ENCODE measurements around the gene PLXDC1. TPM values are rescaled to one million over a fixed set of nuclear protein-coding genes. Genes with fewer than 3 reads are reported as not detected.

The PLXDC1 gene
- total and polyA plus RNA-seq, 2 of the 13 experiments (the other 11 are each of a cell fraction or from before 2014, with no cell fraction given) = not detected

DNA sequence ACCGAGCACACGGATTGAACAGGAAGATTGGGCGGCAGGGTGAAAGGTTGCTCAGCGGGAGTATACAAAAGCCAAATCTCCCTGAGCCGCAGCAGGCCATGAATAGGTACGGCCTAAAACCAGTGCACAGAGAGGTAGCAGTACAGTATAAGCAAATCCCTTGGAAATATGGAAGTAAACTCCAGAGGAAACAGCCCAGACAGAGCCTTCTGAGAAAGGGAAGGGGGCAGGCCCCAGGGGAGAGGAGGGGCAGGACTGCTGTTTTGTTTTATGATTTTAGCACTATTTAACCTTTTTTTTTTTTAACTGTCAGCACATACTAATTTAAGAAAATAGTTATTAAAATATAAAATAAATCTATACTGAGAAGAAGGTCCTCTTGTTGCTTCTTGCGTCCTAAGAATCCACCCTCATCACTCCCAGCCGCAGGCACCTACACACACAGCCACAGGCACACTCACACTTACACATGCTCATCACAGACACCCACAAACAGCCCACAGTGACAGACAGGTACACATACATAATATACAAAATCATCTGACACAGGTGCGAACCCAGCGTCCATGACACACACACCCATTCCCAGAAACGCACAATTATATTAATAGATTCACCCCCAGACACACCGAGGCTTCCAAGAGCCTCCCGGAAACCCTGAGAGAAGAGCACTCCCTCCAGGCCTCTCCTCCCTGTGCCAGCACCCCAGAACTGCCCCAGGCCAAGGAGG, 12.8 kb downstream of the PLXDC1 start:
- POLR2A ChIA-PET = no interaction called here
- H2AFZ ChIP-seq (ENCODE audit: low read length) = no peak overlapping the region
- CTCF ChIA-PET (ENCODE audit: low intra/inter-chr PET ratio, low total read pairs) = no interaction called here

More for the DNA sequence above, 12.8 kb downstream of the PLXDC1 start:
- FAIRE-seq = no peak
- Histone ChIP-seq H3K79me2 (ENCODE audit: insufficient read depth, low read length) (no peaks in the 10 kb centered on the region), H3K27ac (ENCODE audit: extremely low read length, insufficient read depth, low read length) (no peak overlapping the region), H4K20me1 (ENCODE audit: insufficient read depth, low read length) (no peaks in the 10 kb centered on the region), H3K4me3 (replicated peaks in 1 of 3; ENCODE audit: insufficient read depth in 1 of 3, low read depth in 2 of 3, low read length in 3 of 3) (no peak overlapping the region), H3K9me3 (ENCODE audit: low read length) (no peaks in the 10 kb centered on the region), H3K27me3 (ENCODE audit: control insufficient read depth in 1 of 2, insufficient read depth in 2 of 2, low read length in 2 of 2) (peaks cover 3 to 48% of the 10 kb centered on the region in 2 experiments; a peak in 4 of 5 replicates), H3K4me1 (ENCODE audit: insufficient read depth, low read length) (no peaks in the 10 kb centered on the region), H3K4me2 (ENCODE audit: low read depth, low read length) (no peak overlapping the region), H3K9ac (ENCODE audit: insufficient read depth, low read depth, low read length) (no peak overlapping the region), H3K36me3 (replicated peaks in 1 of 2; ENCODE audit: control insufficient read depth in 1 of 2, insufficient read depth in 2 of 2, low read length in 2 of 2) (no peaks in the 10 kb centered on the region)
- BruUV-seq (replicated peaks) = no TSS peak
- ATAC-seq = no peak
- no peak for TF ChIP-seq JARID2 (CRISPR knock-in tag; IDR thresholded peaks at IDR 0.05; ENCODE audit: insufficient replicate concordance)
- no peak for TF ChIP-seq NR3C1 (CRISPR knock-in tag; IDR thresholded peaks at IDR 0.05)
- TF ChIP-seq ZNF292 (CRISPR knock-in tag; IDR thresholded peaks at IDR 0.05; ENCODE audit: borderline replicate concordance, low read depth) = no peak
- TF ChIP-seq TCF7L2 (IDR thresholded peaks at IDR 0.05; ENCODE audit: low read depth, low read length) = no peak
- no peak for TF ChIP-seq ZNF850 (CRISPR knock-in tag; conservative IDR thresholded peaks at IDR 0.05)
- no peak for TF ChIP-seq SAFB2 (CRISPR knock-in tag; IDR thresholded peaks at IDR 0.05; ENCODE audit: borderline replicate concordance, low read depth)
- no peak for TF ChIP-seq ZFY (CRISPR knock-in tag; IDR thresholded peaks at IDR 0.05)
- no peak for TF ChIP-seq MBD4 (IDR thresholded peaks at IDR 0.05; ENCODE audit: borderline replicate concordance, low read length)
- TF ChIP-seq ZNF160 (CRISPR knock-in tag; IDR thresholded peaks at IDR 0.05) = no peak
- no peak for TF ChIP-seq MAZ (IDR thresholded peaks at IDR 0.05; ENCODE audit: borderline replicate concordance, low read depth, low read length)
- no peak for TF ChIP-seq MAZ (CRISPR knock-in tag; IDR thresholded peaks at IDR 0.05; ENCODE audit: low read depth)
- TF ChIP-seq RCOR2 (CRISPR knock-in tag; IDR thresholded peaks at IDR 0.05) = no peak
- no peak for TF ChIP-seq PHF8 (CRISPR knock-in tag; IDR thresholded peaks at IDR 0.05)
- TF ChIP-seq MXD4 (CRISPR knock-in tag; IDR thresholded peaks at IDR 0.05) = no peak
- no peak for TF ChIP-seq CAMTA2 (CRISPR knock-in tag; IDR thresholded peaks at IDR 0.05; ENCODE audit: borderline replicate concordance)
- no peak for TF ChIP-seq NFKB2 (CRISPR knock-in tag; IDR thresholded peaks at IDR 0.05; ENCODE audit: borderline replicate concordance)
- TF ChIP-seq HHEX (CRISPR knock-in tag; IDR thresholded peaks at IDR 0.05) = no peak
- TF ChIP-seq MNT (IDR thresholded peaks at IDR 0.05) = no peak
- no peak for DNase-seq (ENCODE audit: low spot score)
- WGBS (ENCODE audit: low lambda C conversion rate) = 61% methylated on average over 13 of the region's 13 CpGs
- intact Hi-C loops (cut with micrococcal nuclease; ENCODE audit: unreplicated experiment) = no loop called here
- in situ Hi-C loops (cut with HindIII; ENCODE audit: extremely low pct_ligation_motif_present, low pct_unique_long_range_greater_than_20kb) = no loop called here
